Measurements from ENCODE around the gene RAVER1. TPM values are rescaled to one million over a fixed set of nuclear protein-coding genes. Genes with fewer than 3 reads are reported as not detected.

RAVER1 gene
- total and polyA plus RNA-seq, 2 of the 13 experiments (the other 11 are each of a cell fraction or from before 2014, with no cell fraction given), result 3.6 to 7.9 TPM

GRCh38 chr19:10295847-10296591 lies 37.3 kb downstream of the RAVER1 start:
- Histone ChIP-seq H3K36me3 (replicated peaks in 1 of 2; ENCODE audit: control insufficient read depth in 1 of 2, insufficient read depth in 2 of 2, low read length in 2 of 2) (no peaks in the 10 kb centered on the region), H3K4me3 (replicated peaks in 1 of 3; ENCODE audit: insufficient read depth in 1 of 3, low read depth in 2 of 3, low read length in 3 of 3) (peak overlapping the region in 2 of 3 experiments; percentile 49 to 61; a peak in 4 of 6 replicates), H3K79me2 (ENCODE audit: insufficient read depth, low read length) (no peaks in the 10 kb centered on the region), H3K4me2 (ENCODE audit: low read depth, low read length) (peak overlapping the region; percentile 74), H2AFZ (ENCODE audit: low read length) (no peak overlapping the region), H3K27me3 (ENCODE audit: control insufficient read depth in 1 of 2, insufficient read depth in 2 of 2, low read length in 2 of 2) (peaks cover 0 to 11% of the 10 kb centered on the region in 2 experiments; a peak in 2 of 5 replicates), H3K9ac (ENCODE audit: insufficient read depth, low read depth, low read length) (no peak overlapping the region), H3K27ac (ENCODE audit: extremely low read length, insufficient read depth, low read length) (no peak overlapping the region), H3K9me3 (ENCODE audit: low read length) (no peaks in the 10 kb centered on the region), H3K4me1 (ENCODE audit: insufficient read depth, low read length) (peaks cover 45% of the 10 kb centered on the region), H4K20me1 (ENCODE audit: insufficient read depth, low read length) (no peaks in the 10 kb centered on the region)
- 27% methylated on average over 31 of the region's 58 CpGs for WGBS (ENCODE audit: low lambda C conversion rate)
- no TSS peak for BruUV-seq (replicated peaks)
- CTCF ChIA-PET (ENCODE audit: low intra/inter-chr PET ratio, low total read pairs), result no interaction called here
- FAIRE-seq (no peak), ATAC-seq (peak; percentile 11; the same call in 1 of the 3 replicates), DNase-seq (ENCODE audit: low spot score) (no peak)
- POLR2A ChIA-PET, result no interaction called here
- intact Hi-C loops (cut with micrococcal nuclease; ENCODE audit: unreplicated experiment), result no loop called here
- in situ Hi-C loops (cut with HindIII; ENCODE audit: extremely low pct_ligation_motif_present, low pct_unique_long_range_greater_than_20kb), result no loop called here
- TF ChIP-seq EZH2 (conservative IDR thresholded peaks at IDR 0.05; ENCODE audit: low read depth, low read length), result no peak
- TF ChIP-seq ZBTB46 (CRISPR knock-in tag; IDR thresholded peaks at IDR 0.05; ENCODE audit: borderline replicate concordance), result no peak
- 0 out of 2 replicates have a peak, but pooled peaks have one; percentile 50 for TF ChIP-seq ZNF784 (CRISPR knock-in tag; IDR thresholded peaks at IDR 0.05; ENCODE audit: borderline replicate concordance)
- peak; percentile 84; the same call in 1 of the 2 replicates for TF ChIP-seq ZNF441 (CRISPR knock-in tag; IDR thresholded peaks at IDR 0.05; ENCODE audit: borderline replicate concordance)
- no peak for TF ChIP-seq TBX3 (IDR thresholded peaks at IDR 0.05; ENCODE audit: borderline replicate concordance)
- TF ChIP-seq ZFP41 (CRISPR knock-in tag; IDR thresholded peaks at IDR 0.05; ENCODE audit: borderline replicate concordance), result no peak
- no peak for TF ChIP-seq ZNF597 (CRISPR knock-in tag; IDR thresholded peaks at IDR 0.05)
- no peak for TF ChIP-seq ZNF260 (CRISPR knock-in tag; IDR thresholded peaks at IDR 0.05; ENCODE audit: borderline replicate concordance, low read depth)
- no peak for TF ChIP-seq FOXO4 (CRISPR knock-in tag; conservative IDR thresholded peaks at IDR 0.05)
- no peak for TF ChIP-seq SRSF1 (optimal IDR thresholded peaks at IDR 0.05; ENCODE audit: low read depth, low read length)
- TF ChIP-seq CENPT (CRISPR knock-in tag; IDR thresholded peaks at IDR 0.05; ENCODE audit: low read depth), result no peak
- no peak for TF ChIP-seq ZBTB1 (CRISPR knock-in tag; IDR thresholded peaks at IDR 0.05; ENCODE audit: borderline replicate concordance)
- no peak; the same call in 1 of the 2 replicates for TF ChIP-seq GABPB1 (CRISPR knock-in tag; IDR thresholded peaks at IDR 0.05)
- TF ChIP-seq AGO1 (IDR thresholded peaks at IDR 0.05; ENCODE audit: low read depth, low read length, poor library complexity, severe bottlenecking), result no peak
- TF ChIP-seq ZFAT (CRISPR knock-in tag; conservative IDR thresholded peaks at IDR 0.05), result no peak
- no peak for TF ChIP-seq ZNF691 (CRISPR knock-in tag; IDR thresholded peaks at IDR 0.05; ENCODE audit: borderline replicate concordance, low read depth)
- TF ChIP-seq ZNF766 (CRISPR knock-in tag; IDR thresholded peaks at IDR 0.05; ENCODE audit: borderline replicate concordance), result 0 out of 2 replicates have a peak, but pooled peaks have one; percentile 30

Data from HepG2 (cell line).